GM18511 (cell line): ENCODE measurements around the gene DGCR6.
"Not testable (repeated sequence)": the region's sequence is repeated elsewhere in the genome, so short reads cannot be mapped to it uniquely, and the experiment has no call there.

ENCODE experiments used
- ATAC-seq: cut with Tn5 transposase; IDR thresholded peaks from one replicate; pipeline ENCODE4 v1.9.1; 2021; ENCODE audit warnings: mild to moderate bottlenecking, moderate library complexity; ENCODE audit not compliant: unreplicated experiment

The DGCR6 gene

DNA sequence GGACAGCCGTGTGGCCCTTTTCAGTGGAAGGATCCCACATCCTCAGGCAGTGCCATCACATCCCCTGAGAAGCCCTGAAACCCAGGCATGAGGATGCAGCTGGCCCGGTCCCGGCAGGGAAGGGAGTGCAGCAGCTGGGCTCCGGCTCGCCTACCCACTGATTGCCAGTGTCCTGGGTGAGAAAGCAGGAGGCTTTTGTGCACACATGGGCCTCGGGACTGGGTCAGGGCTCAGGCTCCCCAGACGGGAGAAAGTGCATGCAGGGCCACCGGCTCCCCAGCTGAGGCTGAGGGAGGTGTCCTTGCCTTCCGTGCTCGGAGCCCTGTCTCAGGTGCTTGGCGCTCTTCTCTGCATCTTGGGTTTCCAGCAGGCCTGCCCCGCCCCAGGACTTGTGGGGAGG lies 53.6 kb downstream of the DGCR6 start:
- ATAC-seq: not testable (repeated sequence)

- not testable (repeated sequence) for ATAC-seq
Measured at GRCh38 chr22:18960166-18960820, 54.2 kb downstream of the DGCR6 start.

GRCh38 chr22:18961201-18961600 lies 55.1 kb downstream of the DGCR6 start:
- ATAC-seq: not testable (repeated sequence)
